ENCODE data around the gene APAF1. TPM values are rescaled to one million over a fixed set of nuclear protein-coding genes. Genes with fewer than 3 reads are reported as not detected.

The APAF1 gene
- total RNA-seq, 6 experiments from 2014 or later = 19.0 to 23.6 (median 21.2) TPM

- H3K27ac Mint-ChIP-seq = no peak overlapping the region
- H3K4me1 Mint-ChIP-seq (ENCODE audit: low read depth) = peaks cover 51% of the 10 kb centered on the region
- TF ChIP-seq CTCF (IDR thresholded peaks at IDR 0.05) = no peak
- no peak for DNase-seq
- H3K36me3 Mint-ChIP-seq (ENCODE audit: low read depth) = peaks cover 23% of the 10 kb centered on the region
- peaks cover 8% of the 10 kb centered on the region for H3K9me3 Mint-ChIP-seq
- H3K27me3 Mint-ChIP-seq (ENCODE audit: insufficient read depth) = no peaks in the 10 kb centered on the region
- no peak overlapping the region for H3K4me3 Mint-ChIP-seq
Observed at GRCh38 chr12:98738002-98738401, 92.9 kb downstream of the APAF1 start.

GRCh38 chr12:98738539-98738938 is 93.4 kb downstream of the APAF1 start:
- no peak overlapping the region for H3K4me3 Mint-ChIP-seq
- peaks cover 8% of the 10 kb centered on the region for H3K9me3 Mint-ChIP-seq
- no peak for TF ChIP-seq CTCF (IDR thresholded peaks at IDR 0.05)
- DNase-seq = no peak
- H3K27me3 Mint-ChIP-seq (ENCODE audit: insufficient read depth) = no peaks in the 10 kb centered on the region
- peaks cover 21% of the 10 kb centered on the region for H3K36me3 Mint-ChIP-seq (ENCODE audit: low read depth)
- no peak overlapping the region for H3K27ac Mint-ChIP-seq
- H3K4me1 Mint-ChIP-seq (ENCODE audit: low read depth) = peaks cover 49% of the 10 kb centered on the region

- no peaks in the 10 kb centered on the region for H3K27me3 Mint-ChIP-seq (ENCODE audit: insufficient read depth)
- DNase-seq = no peak
- peaks cover 14% of the 10 kb centered on the region for H3K36me3 Mint-ChIP-seq (ENCODE audit: low read depth)
- peaks cover 8% of the 10 kb centered on the region for H3K9me3 Mint-ChIP-seq
- H3K27ac Mint-ChIP-seq = no peak overlapping the region
- H3K4me3 Mint-ChIP-seq = no peak overlapping the region
- H3K4me1 Mint-ChIP-seq (ENCODE audit: low read depth) = peaks cover 38% of the 10 kb centered on the region
- no peak for TF ChIP-seq CTCF (IDR thresholded peaks at IDR 0.05)
Observed at GRCh38 chr12:98740751-98741150, 95.7 kb downstream of the APAF1 start.

- H3K9me3 Mint-ChIP-seq = peaks cover 8% of the 10 kb centered on the region
- DNase-seq = no peak
- TF ChIP-seq CTCF (IDR thresholded peaks at IDR 0.05) = no peak
- no peak overlapping the region for H3K27ac Mint-ChIP-seq
- H3K4me1 Mint-ChIP-seq (ENCODE audit: low read depth) = peaks cover 37% of the 10 kb centered on the region
- H3K36me3 Mint-ChIP-seq (ENCODE audit: low read depth) = peaks cover 11% of the 10 kb centered on the region
- H3K4me3 Mint-ChIP-seq = no peak overlapping the region
- H3K27me3 Mint-ChIP-seq (ENCODE audit: insufficient read depth) = peaks cover 1% of the 10 kb centered on the region; the same call in 1 of the 2 replicates
Observed at GRCh38 chr12:98741196-98741555, 96.1 kb downstream of the APAF1 start.

GRCh38 chr12:98741556-98742265 is 96.6 kb downstream of the APAF1 start:
- H3K27ac Mint-ChIP-seq = no peak overlapping the region
- no peak for DNase-seq
- TF ChIP-seq CTCF (IDR thresholded peaks at IDR 0.05) = no peak
- H3K4me3 Mint-ChIP-seq = no peak overlapping the region
- peaks cover 1% of the 10 kb centered on the region; the same call in 1 of the 2 replicates for H3K27me3 Mint-ChIP-seq (ENCODE audit: insufficient read depth)
- H3K36me3 Mint-ChIP-seq (ENCODE audit: low read depth) = peaks cover 11% of the 10 kb centered on the region
- H3K9me3 Mint-ChIP-seq = peaks cover 8% of the 10 kb centered on the region
- H3K4me1 Mint-ChIP-seq (ENCODE audit: low read depth) = peaks cover 37% of the 10 kb centered on the region

Measured in HFFc6 (cell line).